GM19397 (cell line): ENCODE results near the gene ASCC1.

Source experiments
- ATAC-seq: cut with Tn5 transposase; IDR thresholded peaks from one replicate; pipeline ENCODE4 v1.9.1; 2021; ENCODE audit warnings: mild to moderate bottlenecking, moderate library complexity; ENCODE audit not compliant: unreplicated experiment

ASCC1 gene

GRCh38 chr10:72086466-72087391 is 129.3 kb downstream of the ASCC1 start:
- ATAC-seq: no peak

GRCh38 chr10:72085864-72086465 is 130.1 kb downstream of the ASCC1 start:
- no peak for ATAC-seq

- no peak for ATAC-seq
Measured at GRCh38 chr10:72085166-72085565, 130.9 kb downstream of the ASCC1 start.

- ATAC-seq: no peak
Measured at GRCh38 chr10:72083790-72084459, 132.2 kb downstream of the ASCC1 start.

- no peak for ATAC-seq
Measured at GRCh38 chr10:72082856-72083789, 133.0 kb downstream of the ASCC1 start.

- ATAC-seq: no peak
Measured at GRCh38 chr10:72081772-72082590, 134.1 kb downstream of the ASCC1 start.

GRCh38 chr10:72081210-72081609 is 134.9 kb downstream of the ASCC1 start:
- ATAC-seq: no peak

- ATAC-seq: no peak
Measured at GRCh38 chr10:72080042-72080975, 135.8 kb downstream of the ASCC1 start.

GRCh38 chr10:72079356-72079755 is 136.7 kb downstream of the ASCC1 start:
- no peak for ATAC-seq

- ATAC-seq: no peak
Measured at GRCh38 chr10:72077275-72077990, 138.6 kb downstream of the ASCC1 start.

- no peak for ATAC-seq
Measured at GRCh38 chr10:72076756-72077155, 139.3 kb downstream of the ASCC1 start.

- no peak for ATAC-seq
Measured at GRCh38 chr10:72075376-72076115, 140.5 kb downstream of the ASCC1 start.

GRCh38 chr10:72074574-72075375 is 141.3 kb downstream of the ASCC1 start:
- no peak for ATAC-seq

- no peak for ATAC-seq
Measured at GRCh38 chr10:72073708-72074573, 142.1 kb downstream of the ASCC1 start.

GRCh38 chr10:72072639-72073038 is 143.4 kb downstream of the ASCC1 start:
- ATAC-seq: no peak

GRCh38 chr10:72072046-72072445 is 144.0 kb downstream of the ASCC1 start:
- ATAC-seq: no peak
